Gastrocnemius medialis (tissue), 4 donors: ENCODE results near the gene SNX30. TPM values are rescaled to one million over a fixed set of nuclear protein-coding genes. Genes with fewer than 3 reads are reported as not detected.

Source experiments
- ATAC-seq, 2 donors: fragments of 150-250 bp; one replicate each; pipeline ENCODE4 v1.9.1; 2016
- DNase-seq, 2 donors: peaks; one replicate each; pipeline ENCODE4 v3.0.0-alpha.2; 2019
- H3K27ac ChIP-seq, 4 donors: fragments of 200-600 bp; sonication (generic); 1 replicate in 1 of 4; 2 replicates in 3 of 4; pipeline ENCODE4 v1.5.1; 2016 to 2018; ENCODE audit warnings: mild to moderate bottlenecking in 2 of 4, moderate library complexity in 1 of 4
- H3K27me3 ChIP-seq, 3 donors: fragments of 200-600 bp; sonication (generic) in 2 of 3; 1 replicate in 1 of 3; 2 replicates in 2 of 3; pipeline versions ENCODE4 v1.5.1 to v1.6.0; 2016 to 2019; ENCODE audit warnings: mild to moderate bottlenecking in 1 of 3, moderate library complexity in 1 of 3
- H3K36me3 ChIP-seq, 2 donors: fragments of 200-600 bp; sonication (generic) in 1 of 2; one replicate each; pipeline ENCODE4 v1.5.1; 2017 to 2018
- H3K4me1 ChIP-seq, 2 donors: fragments of 200-600 bp; sonication (generic) in 1 of 2; one replicate each; pipeline ENCODE4 v1.5.1; 2016 to 2017; ENCODE audit warnings: mild to moderate bottlenecking in 2 of 2
- H3K4me3 ChIP-seq, 4 donors: fragments of 200-600 bp; sonication (generic) in 3 of 4; 1 replicate in 1 of 4; 2 replicates in 3 of 4; pipeline ENCODE4 v1.5.1; 2016 to 2019; ENCODE audit warnings: mild to moderate bottlenecking in 2 of 4
- H3K9me3 ChIP-seq, 3 donors: fragments of 200-600 bp; sonication (generic) in 2 of 3; 1 replicate in 1 of 3; 2 replicates in 2 of 3; pipeline ENCODE4 v1.5.1; 2016 to 2019
- POLR2A ChIP-seq, 2 donors: fragments of 450-650 bp; IDR thresholded peaks; one replicate each; pipeline ENCODE4 v1.6.1; 2017; ENCODE audit warnings: antibody characterized with exemption in 2 of 2, mild to moderate bottlenecking in 2 of 2, moderate library complexity in 2 of 2
- in situ Hi-C, 4 donors: fragments of 200-750 bp; cut with MboI; loops; one replicate each; pipeline versions ENCODE4 v1.15.0 to v1.8.0; 2017; ENCODE audit warnings: low sequenced_read_pairs in 4 of 4
- intact Hi-C: fragments of 100-400 bp; cut with DNase I; formaldehyde crosslinking; loops from one replicate; pipeline ENCODE4 v1.15.1; 2023; ENCODE audit warnings: low total_unique reads
- total RNA-seq, 4 donors: library from RNA; depleted of rRNA; stranded (reverse); fragments of >200 nt; gene quantifications; one replicate each; pipeline versions ENCODE4 v1.1.0 to v1.2.3, GENCODE V29; 2016
- TF ChIP-seq, protein P1 (sequence below), 5 experiments: fragments of 450-650 bp in 3 of 5; fragments of 200-600 bp in 2 of 5; sonication (generic) in 2 of 5; IDR thresholded peaks in 4 of 5; conservative IDR thresholded peaks in 1 of 5; 1 replicate in 4 of 5; 2 replicates in 1 of 5; pipeline ENCODE4 v1.5.1; 2016 to 2019; ENCODE audit warnings: antibody characterized with exemption in 5 of 5, mild to moderate bottlenecking in 3 of 5, moderate library complexity in 3 of 5

SNX30 gene
- total RNA-seq, 4 donors from 2014 or later = 2.3 to 6.1 (median 3.9) TPM

DNA sequence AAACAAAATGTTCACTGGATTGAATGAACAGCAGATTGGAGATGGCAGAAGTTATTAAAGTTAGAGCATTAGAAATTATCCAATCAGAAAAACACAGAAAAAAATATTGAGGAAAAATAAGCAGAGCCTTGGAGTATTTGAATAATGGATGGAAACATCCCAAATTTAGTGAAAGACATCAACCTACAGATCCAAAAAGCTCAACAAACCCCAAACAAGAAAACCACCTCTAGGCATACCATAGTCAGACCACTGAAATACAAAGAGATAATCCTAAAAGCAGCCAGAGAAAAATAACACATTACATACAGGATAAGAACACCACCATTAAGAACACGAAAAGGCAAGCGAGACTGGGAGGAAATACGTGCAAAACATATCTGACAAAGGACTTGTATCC is 37.9 kb upstream of the SNX30 start:
- in situ Hi-C loops = no loop called here
- H3K36me3 ChIP-seq = no peaks in the 10 kb centered on the region

DNA sequence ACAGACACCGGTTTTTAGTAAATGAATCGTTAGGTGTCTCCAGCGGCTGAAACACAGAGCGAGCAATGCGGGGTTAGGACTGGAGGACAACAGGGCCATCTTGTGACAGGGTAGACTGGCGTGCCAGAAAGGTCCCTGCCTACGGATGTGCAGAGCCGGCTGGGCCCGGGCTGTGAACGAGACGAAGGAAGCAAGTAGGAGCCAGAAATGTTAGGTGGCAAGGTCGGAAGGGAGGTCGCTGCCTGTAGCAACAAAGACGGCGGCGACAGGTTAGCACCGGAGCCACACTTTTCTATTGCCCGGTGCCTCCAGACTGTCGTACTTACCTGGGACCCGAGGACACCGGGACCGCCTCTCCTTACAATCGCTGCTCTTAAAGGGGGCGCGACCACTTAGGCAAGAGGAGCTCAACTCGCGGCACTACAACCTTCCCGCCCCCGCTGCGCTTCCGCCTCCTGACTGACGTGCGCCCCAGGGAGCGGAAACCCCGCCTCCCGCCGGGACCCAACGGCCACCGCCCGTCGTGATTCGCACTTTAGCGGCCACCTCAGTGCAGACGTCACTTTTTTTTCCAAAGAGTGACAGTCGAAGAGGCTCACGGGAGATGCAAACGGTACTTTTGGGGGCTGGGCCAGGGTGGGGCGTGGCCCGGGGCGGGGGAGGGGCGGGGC is 32.8 kb upstream of the SNX30 start, which contains the start of gene INIP:
TSS of gene INIP (minus strand) at position 457 of the 671 bp plus-strand sequence. CDS start 1,632 bp downstream, outside the sequence.
- ATAC-seq (peak; percentile 99), DNase-seq (peak; percentile 91 to 94)
- in situ Hi-C loops = no loop called here
- Histone ChIP-seq H3K4me1 (peaks cover 5 to 11% of the 10 kb centered on the region in 2 donors), H3K27me3 (no peaks in the 10 kb centered on the region), H3K9me3 (no peaks in the 10 kb centered on the region), H3K4me3 (peak within 1 kb of the TSS; percentile 76 to 96 (median 84)), H3K27ac (peak within 1 kb of the TSS; percentile 86 to 95 (median 90)), H3K36me3 (no peaks in the 10 kb centered on the region)
- TF ChIP-seq, protein P1, sequence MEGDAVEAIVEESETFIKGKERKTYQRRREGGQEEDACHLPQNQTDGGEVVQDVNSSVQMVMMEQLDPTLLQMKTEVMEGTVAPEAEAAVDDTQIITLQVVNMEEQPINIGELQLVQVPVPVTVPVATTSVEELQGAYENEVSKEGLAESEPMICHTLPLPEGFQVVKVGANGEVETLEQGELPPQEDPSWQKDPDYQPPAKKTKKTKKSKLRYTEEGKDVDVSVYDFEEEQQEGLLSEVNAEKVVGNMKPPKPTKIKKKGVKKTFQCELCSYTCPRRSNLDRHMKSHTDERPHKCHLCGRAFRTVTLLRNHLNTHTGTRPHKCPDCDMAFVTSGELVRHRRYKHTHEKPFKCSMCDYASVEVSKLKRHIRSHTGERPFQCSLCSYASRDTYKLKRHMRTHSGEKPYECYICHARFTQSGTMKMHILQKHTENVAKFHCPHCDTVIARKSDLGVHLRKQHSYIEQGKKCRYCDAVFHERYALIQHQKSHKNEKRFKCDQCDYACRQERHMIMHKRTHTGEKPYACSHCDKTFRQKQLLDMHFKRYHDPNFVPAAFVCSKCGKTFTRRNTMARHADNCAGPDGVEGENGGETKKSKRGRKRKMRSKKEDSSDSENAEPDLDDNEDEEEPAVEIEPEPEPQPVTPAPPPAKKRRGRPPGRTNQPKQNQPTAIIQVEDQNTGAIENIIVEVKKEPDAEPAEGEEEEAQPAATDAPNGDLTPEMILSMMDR (IDR thresholded peaks at IDR 0.05 in 4 of 5, conservative IDR thresholded peaks at IDR 0.05 in 1 of 5) = peak in 1 of 5 experiments; percentile 21
- TF ChIP-seq POLR2A (IDR thresholded peaks at IDR 0.05) = peak; percentile 66 to 74
- intact Hi-C loops = loop anchor here (1.0 to 10.0 kb wide), 8 partner anchors 33 to 433 kb away; partner anchors contain the start of genes HSDL2, KIAA1958, PTBP3 and SNX30

More for the DNA sequence above, 37.9 kb upstream of the SNX30 start:
- no peaks in the 10 kb centered on the region for H3K9me3 ChIP-seq
- intact Hi-C loops = loop anchor here (10.0 kb wide), 1 partner anchor 342 kb away; the partner anchor contains the start of gene ZFP37
- no peak for ATAC-seq
- H3K27me3 ChIP-seq = no peaks in the 10 kb centered on the region
- H3K4me3 ChIP-seq = no peak overlapping the region
- H3K27ac ChIP-seq = no peak overlapping the region
- DNase-seq = no peak
- H3K4me1 ChIP-seq = peaks cover 5 to 11% of the 10 kb centered on the region in 2 donors
- no peak for TF ChIP-seq POLR2A (IDR thresholded peaks at IDR 0.05)
- TF ChIP-seq, protein P1 (IDR thresholded peaks at IDR 0.05 in 4 of 5, conservative IDR thresholded peaks at IDR 0.05 in 1 of 5) = no peak

DNA sequence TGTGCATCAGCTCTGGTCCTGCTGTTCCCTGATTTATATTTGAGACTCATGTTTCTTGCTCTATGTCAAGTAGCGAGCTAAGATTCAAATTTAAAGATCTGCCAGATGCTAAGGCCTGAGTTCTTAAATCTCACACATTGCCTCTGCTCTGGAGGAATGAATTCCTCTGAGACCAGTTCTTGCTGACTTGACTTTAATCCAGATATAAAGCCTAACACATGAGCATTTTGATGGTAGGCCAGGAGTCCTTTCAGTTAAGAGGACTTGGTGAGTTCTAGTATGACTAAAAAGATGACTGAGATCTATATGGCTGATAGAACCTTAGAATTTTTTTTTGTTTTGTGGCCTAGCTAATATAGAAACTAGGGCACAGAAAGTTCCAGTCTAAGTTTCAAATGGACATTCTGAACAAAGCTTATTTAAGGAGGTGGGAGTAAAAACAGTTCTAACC is 31.3 kb upstream of the SNX30 start:
- ATAC-seq (no peak), DNase-seq (no peak)
- no peaks in the 10 kb centered on the region for H3K9me3 ChIP-seq
- intact Hi-C loops = loop anchor here (2.0 to 10.0 kb wide), 5 partner anchors 73 to 386 kb away; partner anchors contain the start of genes HSDL2, KIAA1958, PTBP3 and ZFP37
- H3K4me3 ChIP-seq = no peak overlapping the region
- H3K27ac ChIP-seq = no peak overlapping the region
- in situ Hi-C loops = no loop called here
- H3K36me3 ChIP-seq = no peaks in the 10 kb centered on the region
- H3K4me1 ChIP-seq = peaks cover 5 to 11% of the 10 kb centered on the region in 2 donors
- TF ChIP-seq, protein P1 (IDR thresholded peaks at IDR 0.05 in 4 of 5, conservative IDR thresholded peaks at IDR 0.05 in 1 of 5) = no peak
- no peak for TF ChIP-seq POLR2A (IDR thresholded peaks at IDR 0.05)
- no peaks in the 10 kb centered on the region for H3K27me3 ChIP-seq

DNA sequence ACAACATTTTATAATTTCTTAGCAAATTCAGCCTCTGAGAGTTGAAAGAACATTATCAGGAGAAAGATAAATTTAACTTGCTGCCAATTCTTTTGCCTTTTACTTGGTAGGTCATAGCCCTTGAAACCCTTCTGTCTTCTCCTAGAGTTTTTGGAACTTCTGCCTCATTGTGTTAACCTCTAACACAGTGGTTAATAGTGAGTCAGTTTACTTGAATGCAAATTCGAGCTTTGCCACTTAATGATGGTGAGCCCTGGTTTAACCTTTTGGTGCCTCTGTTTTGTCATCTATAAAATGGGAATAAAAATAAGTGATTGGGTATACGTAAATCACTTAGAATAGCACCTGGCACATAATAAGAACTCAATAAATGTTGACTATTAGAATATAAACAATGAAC is 30.9 kb upstream of the SNX30 start:
- in situ Hi-C loops = no loop called here
- intact Hi-C loops = loop anchor here (2.0 to 10.0 kb wide), 5 partner anchors 73 to 387 kb away; partner anchors contain the start of genes HSDL2, KIAA1958, PTBP3 and ZFP37
- no peaks in the 10 kb centered on the region for H3K9me3 ChIP-seq
- ATAC-seq (no peak), DNase-seq (no peak)
- H3K36me3 ChIP-seq = no peaks in the 10 kb centered on the region
- no peaks in the 10 kb centered on the region for H3K27me3 ChIP-seq
- peaks cover 5 to 11% of the 10 kb centered on the region in 2 donors for H3K4me1 ChIP-seq
- no peak overlapping the region for H3K4me3 ChIP-seq
- TF ChIP-seq POLR2A (IDR thresholded peaks at IDR 0.05) = no peak
- TF ChIP-seq, protein P1 (IDR thresholded peaks at IDR 0.05 in 4 of 5, conservative IDR thresholded peaks at IDR 0.05 in 1 of 5) = no peak
- no peak overlapping the region for H3K27ac ChIP-seq
